HepG2 (cell line): ENCODE results near the gene CDC42BPG. TPM values are rescaled to one million over a fixed set of nuclear protein-coding genes. Genes with fewer than 3 reads are reported as not detected.

Source experiments
- AGO2 ChIP-seq: fragments of 200-400 bp; formaldehyde crosslinking; optimal IDR thresholded peaks from 2 replicates; pipeline ENCODE3; 2017; ENCODE audit warnings: mild to moderate bottlenecking, low read depth, low read length, moderate library complexity
- AHR ChIP-seq: IDR thresholded peaks from 2 replicates; pipeline ENCODE4 v1.6.1; 2018; ENCODE audit warnings: missing genetic modification reagents, missing compliant biosample characterization
- ATM ChIP-seq: fragments of 450-650 bp; IDR thresholded peaks from 2 replicates; pipeline ENCODE4 v1.7.1; 2017; ENCODE audit warnings: mild to moderate bottlenecking, borderline replicate concordance
- BRCA1 ChIP-seq: sonication (generic); formaldehyde crosslinking; IDR thresholded peaks from 2 replicates; pipeline ENCODE4 v1.4.0; 2020; ENCODE audit warnings: missing genetic modification reagents
- EZH2 ChIP-seq: conservative IDR thresholded peaks from 2 replicates; pipeline ENCODE4 v1.6.1; 2012; ENCODE audit warnings: mild to moderate bottlenecking, low read depth, low read length, moderate library complexity
- HNRNPK ChIP-seq: fragments of 200-400 bp; formaldehyde crosslinking; IDR thresholded peaks from 2 replicates; pipeline ENCODE4 v1.6.1; 2018; ENCODE audit warnings: low read length, low read depth, moderate library complexity, mild to moderate bottlenecking; ENCODE audit not compliant: poor library complexity, severe bottlenecking
- IKZF4 ChIP-seq: sonication (generic); formaldehyde crosslinking; IDR thresholded peaks from 2 replicates; pipeline ENCODE4 v1.5.1; 2020; ENCODE audit warnings: borderline replicate concordance, mild to moderate bottlenecking, low read depth, missing genetic modification reagents; ENCODE audit errors: not compliant biosample characterization
- ISL2 ChIP-seq: sonication (generic); formaldehyde crosslinking; IDR thresholded peaks from 2 replicates; pipeline ENCODE4 v1.5.0; 2020; ENCODE audit warnings: missing genetic modification reagents
- MAF1 ChIP-seq: sonication (generic); formaldehyde crosslinking; IDR thresholded peaks from 2 replicates; pipeline ENCODE4 v1.5.0; 2020; ENCODE audit warnings: missing genetic modification reagents, borderline replicate concordance
- MATR3 ChIP-seq: sonication (generic); formaldehyde crosslinking; IDR thresholded peaks from 2 replicates; pipeline ENCODE4 v1.4.0; 2020; ENCODE audit warnings: missing genetic modification reagents
- MAZ ChIP-seq, 2 experiments: sonication (generic) in 1 of 2; formaldehyde crosslinking in 1 of 2; IDR thresholded peaks; 2 replicates each; pipeline versions ENCODE4 v1.5.0 to v1.6.1; 2012 to 2020; ENCODE audit warnings: low read depth in 2 of 2, mild to moderate bottlenecking in 2 of 2, borderline replicate concordance in 1 of 2, improper control_type of control experiment in 1 of 2, low read length in 1 of 2, missing genetic modification reagents in 1 of 2, moderate library complexity in 1 of 2
- MLX ChIP-seq: IDR thresholded peaks from 2 replicates; pipeline ENCODE4 v1.6.1; 2016
- NFYB ChIP-seq: sonication (generic); formaldehyde crosslinking; IDR thresholded peaks from 2 replicates; pipeline ENCODE4 v1.4.0; 2020; ENCODE audit warnings: missing genetic modification reagents
- NRL ChIP-seq: sonication (generic); formaldehyde crosslinking; IDR thresholded peaks from 2 replicates; pipeline ENCODE4 v1.5.0; 2020; ENCODE audit warnings: missing genetic modification reagents, mild to moderate bottlenecking, moderate library complexity, borderline replicate concordance
- RAD21 ChIP-seq: fragments of 450-650 bp; formaldehyde crosslinking; IDR thresholded peaks from 2 replicates; pipeline ENCODE4 v1.5.0; 2020; ENCODE audit warnings: mild to moderate bottlenecking
- RXRB ChIP-seq: IDR thresholded peaks from 2 replicates; pipeline ENCODE4 v1.6.1; 2016; ENCODE audit warnings: borderline replicate concordance, missing genetic modification reagents, missing compliant biosample characterization
- SMAD1 ChIP-seq: sonication (generic); formaldehyde crosslinking; IDR thresholded peaks from 2 replicates; pipeline ENCODE4 v1.4.0; 2020; ENCODE audit warnings: missing genetic modification reagents, low read depth, mild to moderate bottlenecking, borderline replicate concordance
- ZFX ChIP-seq: sonication (generic); formaldehyde crosslinking; IDR thresholded peaks from 2 replicates; pipeline ENCODE4 v1.4.0; 2020; ENCODE audit warnings: mild to moderate bottlenecking, low read depth, missing genetic modification reagents, moderate library complexity
- ZGPAT ChIP-seq: IDR thresholded peaks from 2 replicates; pipeline ENCODE4 v1.6.1; 2016; ENCODE audit warnings: mild to moderate bottlenecking
- ZNF18 ChIP-seq: sonication (generic); formaldehyde crosslinking; IDR thresholded peaks from 2 replicates; pipeline ENCODE4 v1.8.0; 2022; ENCODE audit warnings: mild to moderate bottlenecking, missing genetic modification reagents; ENCODE audit not compliant: insufficient replicate concordance
- ZNF232 ChIP-seq: sonication (generic); formaldehyde crosslinking; IDR thresholded peaks from 2 replicates; pipeline ENCODE4 v1.4.0; 2020; ENCODE audit warnings: missing genetic modification reagents, borderline replicate concordance
- ZNF512B ChIP-seq: sonication (generic); formaldehyde crosslinking; IDR thresholded peaks from 2 replicates; pipeline ENCODE4 v1.5.1; 2020; ENCODE audit warnings: missing genetic modification reagents, mild to moderate bottlenecking, borderline replicate concordance
- ZNF543 ChIP-seq: sonication (generic); formaldehyde crosslinking; IDR thresholded peaks from 2 replicates; pipeline ENCODE4 v1.4.0; 2020; ENCODE audit warnings: mild to moderate bottlenecking, missing genetic modification reagents
- polyA plus RNA-seq, 8 experiments: library from polyadenylated mRNA; depleted of rRNA in 3 of 8; stranded (reverse) in 7 of 8; unstranded in 1 of 8; fragments of >200 nt; fragmentation: Illumina TruSeq in 4 of 8; extraction: Trizol in 4 of 8; gene quantifications; 2 replicates each; pipeline versions ENCODE4 v1.2.1 to v1.2.3, GENCODE V29; 2011 to 2016; ENCODE audit warnings: low read depth in 4 of 8, missing spikeins in 1 of 8, mixed read lengths in 1 of 8; ENCODE audit not compliant: insufficient read depth in 1 of 8
- total RNA-seq, 5 experiments: library from RNA; depleted of rRNA; stranded (reverse); fragments of >200 nt; fragmentation: Illumina TruSeq; extraction: Trizol; gene quantifications; 2 replicates each; pipeline ENCODE4 v1.2.3, GENCODE V29; 2016; ENCODE audit warnings: low read depth in 1 of 5

CDC42BPG gene
- total and polyA plus RNA-seq, 2 of the 13 experiments (the other 11 are each of a cell fraction or from before 2014, with no cell fraction given): 0.55 to 1.4 TPM

GRCh38 chr11:64846998-64847666 lies 2.7 kb upstream of the CDC42BPG start (continued):
- TF ChIP-seq NRL (0 out of 2 replicates have a peak, but pooled peaks have one; percentile 17), MATR3 (CRISPR knock-in tag) (no peak), SMAD1 (CRISPR knock-in tag) (peak; percentile 63; the same call in 1 of the 2 replicates), ZNF232 (no peak), MLX (CRISPR knock-in tag) (no peak), IKZF4 (CRISPR knock-in tag) (no peak), ATM (no peak), NFYB (CRISPR knock-in tag) (no peak), MAZ (IDR thresholded peaks at IDR 0.05; ENCODE audit: borderline replicate concordance, low read depth, low read length) (peak; percentile 56; the same call in 1 of the 2 replicates), MAZ (CRISPR knock-in tag; IDR thresholded peaks at IDR 0.05; ENCODE audit: low read depth) (0 out of 2 replicates have a peak, but pooled peaks have one; percentile 54), RXRB (CRISPR knock-in tag) (peak; percentile 54; the same call in 1 of the 2 replicates), ISL2 (CRISPR knock-in tag) (0 out of 2 replicates have a peak, but pooled peaks have one; percentile 28), ZNF512B (CRISPR knock-in tag) (no peak), HNRNPK (no peak), ZGPAT (CRISPR knock-in tag) (peak; percentile 44; the same call in 1 of the 2 replicates), EZH2 (no peak), AHR (CRISPR knock-in tag) (peak; percentile 44; the same call in 1 of the 2 replicates), BRCA1 (no peak), ZFX (CRISPR knock-in tag) (peak; percentile 46; the same call in 1 of the 2 replicates), ZNF18 (CRISPR knock-in tag) (no peak), AGO2 (no peak), MAF1 (no peak), ZNF543 (no peak), RAD21 (CRISPR knock-in tag) (peak; percentile 98)
